Tibial nerve (tissue), 4 donors: ENCODE data around the gene METRN. TPM values are rescaled to one million over a fixed set of nuclear protein-coding genes. Genes with fewer than 3 reads are reported as not detected.

Experiments used
- DNase-seq, 2 donors: peaks; one replicate each; pipeline ENCODE4 v3.0.0-alpha.2; 2019; ENCODE audit warnings: low spot score in 2 of 2
- H3K27ac ChIP-seq, 4 donors: fragments of 200-600 bp; sonication (generic) in 3 of 4; one replicate each; pipeline ENCODE4 v1.5.1; 2017 to 2019; ENCODE audit warnings: mild to moderate bottlenecking in 1 of 4
- H3K27me3 ChIP-seq, 2 donors: fragments of 200-600 bp; sonication (generic) in 1 of 2; one replicate each; pipeline versions ENCODE4 v1.5.1 to v1.6.0; 2017 to 2019
- H3K36me3 ChIP-seq, 3 donors: fragments of 200-600 bp; sonication (generic); one replicate each; pipeline ENCODE4 v1.5.1; 2018 to 2019
- H3K4me1 ChIP-seq, 4 donors: fragments of 200-600 bp; sonication (generic) in 3 of 4; one replicate each; pipeline ENCODE4 v1.5.1; 2017 to 2019
- H3K4me3 ChIP-seq, 4 donors: fragments of 200-600 bp; sonication (generic) in 3 of 4; one replicate each; pipeline ENCODE4 v1.5.1; 2017 to 2019; ENCODE audit warnings: mild to moderate bottlenecking in 1 of 4, moderate library complexity in 1 of 4
- H3K9me3 ChIP-seq, 4 donors: fragments of 200-600 bp; sonication (generic) in 3 of 4; one replicate each; pipeline ENCODE4 v1.5.1; 2017 to 2019
- CTCF ChIP-seq, 5 experiments: fragments of 200-600 bp in 3 of 5; fragments of 450-650 bp in 2 of 5; sonication (generic) in 3 of 5; IDR thresholded peaks; one replicate each; pipeline ENCODE4 v1.5.1; 2016 to 2019; ENCODE audit warnings: antibody characterized with exemption in 5 of 5, mild to moderate bottlenecking in 3 of 5, moderate library complexity in 2 of 5
- EP300 ChIP-seq, 2 donors: sonication (generic); formaldehyde crosslinking; IDR thresholded peaks; one replicate each; pipeline ENCODE4 v1.6.1; 2017; ENCODE audit warnings: antibody characterized with exemption in 2 of 2, mild to moderate bottlenecking in 1 of 2
- POLR2A ChIP-seq, 2 donors: fragments of 450-650 bp; IDR thresholded peaks; one replicate each; pipeline ENCODE4 v1.6.1; 2017; ENCODE audit warnings: antibody characterized with exemption in 2 of 2, mild to moderate bottlenecking in 2 of 2, moderate library complexity in 2 of 2
- WGBS, 2 donors: methylation state at CpG; one replicate each; pipeline ENCODE4 v1.1.5; 2018; 5-methylcytosine and 5-hydroxymethylcytosine counted together
- total RNA-seq, 4 donors: library from RNA; depleted of rRNA; stranded (reverse); fragments of >200 nt; gene quantifications; one replicate each; pipeline ENCODE4 v1.1.0, GENCODE V29; 2016

Gene METRN
- total RNA-seq, 4 donors from 2014 or later, result 78.8 to 131 (median 108) TPM

DNA sequence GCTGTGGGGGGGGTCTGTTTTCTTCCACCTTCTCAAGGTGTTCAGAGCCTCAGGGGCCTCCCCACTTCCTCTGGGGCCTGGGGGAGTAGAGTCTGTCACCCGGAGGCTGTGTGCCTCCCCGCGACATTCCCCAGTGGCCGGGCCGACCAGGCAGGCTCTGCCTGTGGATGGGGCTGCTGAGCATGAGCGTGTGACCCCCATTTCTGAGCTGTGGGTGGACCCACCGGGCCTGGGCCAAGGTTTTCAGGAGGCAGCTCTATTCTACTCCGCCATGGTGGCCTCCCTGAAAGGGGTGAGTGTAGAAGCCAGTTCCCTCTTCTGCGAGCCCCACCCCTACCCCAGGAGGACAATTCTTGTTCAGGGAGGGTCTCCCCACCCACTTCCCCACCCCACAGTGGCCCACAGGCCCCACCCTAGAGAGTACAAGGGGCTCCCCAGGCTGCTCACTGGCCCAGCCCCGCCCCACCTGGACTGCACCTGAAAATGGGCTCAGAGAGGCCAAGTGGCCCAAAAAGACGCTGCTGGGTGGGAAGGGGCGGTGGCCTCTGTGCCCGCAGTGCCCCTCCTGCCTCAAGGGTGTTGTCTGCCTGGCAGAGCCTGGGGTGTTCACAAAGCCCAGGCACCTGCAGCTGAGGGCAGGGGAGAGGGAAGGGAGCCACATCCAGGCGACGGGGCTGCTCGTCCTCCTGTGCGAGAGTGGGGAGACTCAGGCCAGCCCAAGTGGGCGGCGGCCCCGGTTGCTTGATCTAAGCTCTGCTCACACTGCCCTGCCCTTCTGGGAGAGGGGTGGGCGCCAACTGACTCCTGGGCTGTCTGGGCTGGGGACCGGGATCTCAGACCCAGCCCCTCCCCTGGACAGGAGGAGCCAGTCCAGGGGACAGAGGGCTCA lies 47.0 kb downstream of the METRN start:
- TF ChIP-seq EP300 (IDR thresholded peaks at IDR 0.05) (no peak), POLR2A (IDR thresholded peaks at IDR 0.05) (no peak), CTCF (IDR thresholded peaks at IDR 0.05) (no peak)
- H3K36me3 ChIP-seq, result no peaks in the 10 kb centered on the region
- WGBS, 2 donors, result 60 to 63% methylated on average over 14 to 22 of the region's 22 CpGs
- H3K9me3 ChIP-seq, result peaks cover 0 to 2% (median 0%) of the 10 kb centered on the region in 4 donors
- DNase-seq, result no peak
- H3K27me3 ChIP-seq, result peaks cover 0 to 14% of the 10 kb centered on the region in 2 donors
- H3K4me1 ChIP-seq, result no peaks in the 10 kb centered on the region
- no peak overlapping the region for H3K4me3 ChIP-seq
- no peak overlapping the region for H3K27ac ChIP-seq

DNA sequence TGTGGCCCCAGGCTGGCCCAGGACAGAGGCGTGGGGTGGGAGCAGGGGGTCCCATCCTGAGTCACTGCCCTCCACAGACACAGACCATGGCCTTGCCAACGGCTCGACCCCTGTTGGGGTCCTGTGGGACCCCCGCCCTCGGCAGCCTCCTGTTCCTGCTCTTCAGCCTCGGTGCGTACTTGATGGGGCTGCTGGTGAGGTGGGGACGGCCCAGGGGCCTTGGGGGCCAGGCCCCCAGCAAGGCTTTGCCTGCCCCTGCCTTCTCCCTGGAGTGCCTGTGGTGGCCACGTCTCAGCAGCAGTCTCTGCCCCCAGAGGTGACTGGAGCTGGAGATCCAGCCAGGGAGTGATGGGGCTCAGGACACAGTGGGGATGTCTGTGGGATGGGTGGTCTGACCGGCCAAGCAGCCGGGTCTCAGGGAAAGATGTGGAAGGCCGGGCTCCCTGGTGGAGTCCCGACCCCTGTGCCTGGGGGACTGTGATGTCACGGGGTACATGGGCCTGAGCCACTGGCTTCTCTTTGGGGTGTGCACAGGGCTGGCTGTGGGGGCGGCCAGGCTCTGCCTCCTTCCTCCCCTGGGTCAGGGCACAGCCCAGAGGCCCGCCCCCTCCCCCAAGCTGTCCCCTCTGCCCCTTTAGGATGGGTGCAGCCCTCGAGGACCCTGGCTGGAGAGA lies 47.8 kb downstream of the METRN start:
- no peak overlapping the region for H3K27ac ChIP-seq
- DNase-seq, result no peak
- H3K9me3 ChIP-seq, result no peaks in the 10 kb centered on the region
- no peak overlapping the region for H3K4me3 ChIP-seq
- H3K27me3 ChIP-seq, result peaks cover 0 to 14% of the 10 kb centered on the region in 2 donors
- WGBS, 2 donors, result 48 to 65% methylated on average over 8 to 12 of the region's 17 CpGs
- no peak for TF ChIP-seq POLR2A (IDR thresholded peaks at IDR 0.05)
- TF ChIP-seq CTCF (IDR thresholded peaks at IDR 0.05), result no peak
- no peak for TF ChIP-seq EP300 (IDR thresholded peaks at IDR 0.05)
- H3K36me3 ChIP-seq, result no peaks in the 10 kb centered on the region
- no peaks in the 10 kb centered on the region for H3K4me1 ChIP-seq

- Histone ChIP-seq H3K27me3 (peaks cover 0 to 14% of the 10 kb centered on the region in 2 donors), H3K4me1 (no peaks in the 10 kb centered on the region), H3K36me3 (no peaks in the 10 kb centered on the region), H3K4me3 (no peak overlapping the region), H3K9me3 (no peaks in the 10 kb centered on the region), H3K27ac (no peak overlapping the region)
- TF ChIP-seq EP300 (IDR thresholded peaks at IDR 0.05) (no peak), CTCF (IDR thresholded peaks at IDR 0.05) (no peak), POLR2A (IDR thresholded peaks at IDR 0.05) (no peak)
- DNase-seq, result no peak
- 78 to 84% methylated on average over 19 to 21 of the region's 21 CpGs for WGBS, 2 donors
These were observed 48.7 kb downstream of the METRN start for GRCh38 chr16:763369-764183.

- H3K4me3 ChIP-seq, result no peak overlapping the region
- 55 to 67% methylated on average over 6 to 13 of the region's 20 CpGs for WGBS, 2 donors
- no peak for TF ChIP-seq EP300 (IDR thresholded peaks at IDR 0.05)
- TF ChIP-seq POLR2A (IDR thresholded peaks at IDR 0.05), result no peak
- no peak for TF ChIP-seq CTCF (IDR thresholded peaks at IDR 0.05)
- H3K9me3 ChIP-seq, result no peaks in the 10 kb centered on the region
- H3K27me3 ChIP-seq, result peaks cover 0 to 14% of the 10 kb centered on the region in 2 donors
- H3K36me3 ChIP-seq, result no peaks in the 10 kb centered on the region
- DNase-seq, result no peak
- H3K27ac ChIP-seq, result no peak overlapping the region
- no peaks in the 10 kb centered on the region for H3K4me1 ChIP-seq
These were observed 49.3 kb downstream of the METRN start for GRCh38 chr16:764184-764750.
